HG02840 (cell line): ENCODE data around the gene CACNG4.
"Not testable (repeated sequence)": the region's sequence is repeated elsewhere in the genome, so short reads cannot be mapped to it uniquely, and the experiment has no call there.

Experiments
- ATAC-seq: cut with Tn5 transposase; IDR thresholded peaks from one replicate; pipeline ENCODE4 v1.9.1; 2021; ENCODE audit warnings: mild to moderate bottlenecking, moderate library complexity, moderate number of reproducible peaks; ENCODE audit not compliant: unreplicated experiment, low FRiP score

The CACNG4 gene

DNA sequence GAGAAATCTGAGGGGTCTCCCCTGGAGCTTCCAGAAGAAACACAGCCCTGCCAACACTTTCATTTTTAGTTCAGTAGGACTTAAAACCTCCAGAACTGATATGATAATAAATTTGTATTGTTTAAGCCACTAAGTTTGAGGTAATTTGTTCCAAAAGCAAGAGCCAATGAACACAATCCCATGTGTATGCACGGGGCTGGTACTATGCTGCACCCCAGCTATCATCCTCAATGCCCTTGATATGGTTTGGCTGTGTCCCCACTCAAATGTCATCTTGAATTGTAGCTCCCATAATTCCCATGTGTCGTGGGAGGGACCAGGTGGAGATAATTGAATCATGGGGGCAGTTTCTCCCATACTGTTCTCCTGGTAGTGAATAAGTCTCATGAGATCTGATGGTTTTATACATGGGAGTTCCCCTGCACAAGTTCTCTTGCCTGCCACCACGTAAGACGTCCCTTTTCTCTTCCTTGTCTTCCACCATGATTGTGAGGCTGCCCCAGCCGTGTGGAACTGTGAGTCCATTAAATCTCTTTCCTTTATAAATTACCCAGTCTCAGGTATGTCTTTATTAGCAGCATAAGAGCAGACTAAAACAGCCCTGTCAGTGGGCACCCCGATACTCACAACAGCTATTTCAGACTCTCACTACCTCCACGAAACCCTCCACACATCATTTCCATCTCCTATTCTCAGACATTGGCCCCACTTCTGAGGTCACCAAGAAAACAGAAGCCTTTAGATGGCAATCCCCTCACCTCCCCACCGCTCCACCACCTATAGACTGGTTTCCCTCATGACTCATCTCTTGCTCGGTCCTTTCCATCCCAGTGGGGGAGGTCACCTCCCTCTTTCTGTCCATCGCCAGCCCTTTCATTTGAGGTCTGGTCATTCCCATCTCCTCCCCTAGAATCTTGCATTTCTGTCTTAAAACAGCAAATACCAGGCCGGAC is 70.9 kb downstream of the CACNG4 start:
- peak; percentile 71 for ATAC-seq

DNA sequence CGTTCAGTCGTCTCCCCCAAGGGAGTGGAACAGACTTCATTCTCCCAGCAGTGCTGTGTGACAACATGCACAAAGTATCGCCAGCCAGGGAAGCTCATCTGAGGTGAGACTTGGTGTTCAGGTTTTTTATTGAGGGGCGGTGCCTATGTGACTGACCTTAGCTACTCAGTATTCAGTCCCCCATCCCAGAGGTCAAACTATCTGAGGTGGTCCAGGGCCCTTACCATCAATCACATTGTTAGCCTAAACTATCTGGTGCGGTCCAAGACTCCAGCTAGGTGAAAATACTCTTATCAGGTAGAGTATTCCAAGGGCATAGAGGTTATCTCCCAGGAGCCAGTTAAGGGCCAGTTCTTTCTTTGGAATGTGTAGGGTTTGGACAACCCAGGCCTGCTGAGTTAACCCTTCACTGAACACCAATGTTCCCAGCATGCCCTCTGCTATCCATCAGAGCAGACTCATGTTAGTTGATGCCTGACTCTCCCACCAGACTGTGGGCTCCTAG is 74.4 kb downstream of the CACNG4 start:
- ATAC-seq, result no peak

DNA sequence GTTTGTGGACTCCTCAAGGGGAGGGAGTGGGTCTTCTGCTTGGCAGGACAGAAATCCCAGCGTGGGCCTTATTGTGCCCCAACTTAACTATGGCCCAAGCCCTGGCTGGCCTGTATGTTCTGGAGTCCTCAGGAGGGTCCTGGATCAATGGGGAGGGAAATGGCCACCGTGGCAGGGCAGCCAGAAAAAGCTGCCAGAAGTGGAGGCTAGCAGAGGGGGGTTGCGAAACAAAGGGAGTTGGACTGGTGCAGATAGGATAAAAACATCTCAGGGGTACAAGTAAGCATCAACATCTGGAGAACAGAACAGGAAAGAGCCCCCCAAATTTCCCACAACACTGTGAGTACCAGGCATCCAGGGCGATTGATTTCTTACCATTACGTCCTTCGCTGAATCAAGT is 76.1 kb downstream of the CACNG4 start:
- ATAC-seq, result no peak

DNA sequence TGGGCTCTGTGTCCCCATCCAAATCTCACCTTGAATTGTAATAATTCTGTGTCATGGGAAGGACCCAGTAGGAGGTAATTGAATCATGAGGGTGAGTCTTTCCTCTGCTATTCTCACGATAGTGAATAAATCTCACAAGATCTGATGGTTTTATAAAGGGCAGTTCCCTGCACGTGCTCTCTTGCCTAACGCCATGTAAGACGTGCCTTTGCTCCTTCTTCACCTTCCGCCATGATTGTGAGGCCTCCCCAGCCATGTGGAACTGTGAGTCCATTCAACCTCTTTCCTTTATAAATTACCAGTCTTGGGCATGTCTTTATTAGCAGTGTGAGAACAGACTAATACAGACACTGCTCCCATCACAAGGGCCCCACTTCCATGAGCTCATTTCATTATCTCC is 76.6 kb downstream of the CACNG4 start:
- not testable (repeated sequence) for ATAC-seq

DNA sequence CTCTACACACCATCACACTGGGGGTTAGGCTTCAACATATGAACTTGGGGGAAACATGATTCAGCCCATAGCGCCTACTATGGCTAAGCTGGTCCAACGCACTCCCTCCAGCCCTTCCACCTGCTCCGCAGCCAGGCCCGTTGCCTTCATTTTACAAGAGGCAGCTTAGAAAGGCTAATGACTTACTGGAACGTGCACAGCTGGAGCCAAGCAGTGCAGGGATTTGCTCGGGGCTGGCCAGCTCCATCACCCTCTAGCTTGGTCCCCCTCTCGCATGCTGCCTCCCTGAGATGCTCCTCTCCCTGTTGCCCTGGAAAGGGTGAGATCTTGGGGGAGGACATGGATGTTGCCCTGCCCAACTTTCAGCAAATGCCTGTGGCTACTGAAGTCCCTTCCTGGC is 77.0 kb downstream of the CACNG4 start:
- no peak for ATAC-seq

DNA sequence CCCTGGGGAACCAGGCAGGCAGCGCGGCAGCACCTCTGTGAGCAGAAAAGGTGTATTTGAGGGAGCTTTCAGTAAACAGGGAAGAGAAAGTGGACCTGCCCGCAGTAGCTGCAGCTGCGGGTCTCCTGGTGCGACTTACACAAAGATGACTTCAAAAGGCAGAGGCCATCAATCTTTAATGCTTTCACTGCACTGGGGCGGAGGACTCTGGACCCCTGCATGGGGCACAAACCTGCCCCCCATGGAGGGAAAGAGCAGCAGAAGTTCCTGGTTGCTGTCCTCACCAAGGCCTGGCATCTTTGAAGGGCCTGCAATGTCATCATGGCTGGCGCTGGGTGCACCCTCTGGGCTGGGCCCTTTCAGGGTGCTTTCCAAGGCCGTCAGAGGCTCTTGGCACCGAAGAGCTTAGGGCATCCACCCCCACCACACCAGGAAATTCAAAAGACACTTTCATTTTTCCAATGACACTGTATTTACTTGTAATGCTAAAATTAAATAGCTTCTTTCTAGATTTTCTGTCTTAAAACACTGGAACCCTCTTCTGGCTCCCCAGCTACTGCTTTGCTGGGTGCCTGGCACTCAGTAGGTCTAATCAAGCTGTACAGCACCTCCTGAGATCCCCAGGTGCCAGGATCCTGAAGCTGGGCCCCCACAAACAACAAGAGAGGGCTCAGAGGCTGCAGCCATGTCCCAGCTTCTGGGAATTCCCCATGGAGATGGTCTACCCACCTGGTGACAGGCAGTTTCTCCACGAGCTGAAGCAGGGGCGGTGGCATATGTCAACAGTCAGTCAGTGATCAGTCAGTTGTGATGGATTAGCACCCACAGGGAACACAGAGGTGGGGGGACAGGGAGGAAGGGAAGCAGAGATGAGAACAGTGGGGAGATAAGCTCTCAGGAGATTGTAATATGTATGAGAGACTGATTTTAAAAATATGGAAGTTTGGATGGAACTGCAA is 77.7 kb downstream of the CACNG4 start:
- no peak for ATAC-seq

DNA sequence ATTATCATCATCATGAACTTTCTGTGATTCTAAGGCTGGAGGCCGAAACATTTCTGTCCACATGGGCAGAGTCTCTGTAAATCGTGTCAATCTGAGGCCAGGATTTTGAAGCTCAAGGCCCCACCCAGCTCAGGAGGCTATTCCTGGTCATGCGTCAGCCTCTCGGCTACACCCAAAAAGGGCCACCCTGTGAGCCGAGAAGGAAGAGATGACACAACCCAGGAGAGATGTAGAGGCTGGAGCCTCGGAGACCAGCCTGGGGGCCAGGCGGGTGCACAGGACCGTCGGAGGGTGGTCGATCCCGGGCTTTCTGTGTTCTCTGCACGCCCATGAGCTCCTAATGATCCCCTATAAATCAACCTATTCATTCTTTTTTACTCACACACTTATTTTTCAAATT is 78.8 kb downstream of the CACNG4 start:
- no peak for ATAC-seq

DNA sequence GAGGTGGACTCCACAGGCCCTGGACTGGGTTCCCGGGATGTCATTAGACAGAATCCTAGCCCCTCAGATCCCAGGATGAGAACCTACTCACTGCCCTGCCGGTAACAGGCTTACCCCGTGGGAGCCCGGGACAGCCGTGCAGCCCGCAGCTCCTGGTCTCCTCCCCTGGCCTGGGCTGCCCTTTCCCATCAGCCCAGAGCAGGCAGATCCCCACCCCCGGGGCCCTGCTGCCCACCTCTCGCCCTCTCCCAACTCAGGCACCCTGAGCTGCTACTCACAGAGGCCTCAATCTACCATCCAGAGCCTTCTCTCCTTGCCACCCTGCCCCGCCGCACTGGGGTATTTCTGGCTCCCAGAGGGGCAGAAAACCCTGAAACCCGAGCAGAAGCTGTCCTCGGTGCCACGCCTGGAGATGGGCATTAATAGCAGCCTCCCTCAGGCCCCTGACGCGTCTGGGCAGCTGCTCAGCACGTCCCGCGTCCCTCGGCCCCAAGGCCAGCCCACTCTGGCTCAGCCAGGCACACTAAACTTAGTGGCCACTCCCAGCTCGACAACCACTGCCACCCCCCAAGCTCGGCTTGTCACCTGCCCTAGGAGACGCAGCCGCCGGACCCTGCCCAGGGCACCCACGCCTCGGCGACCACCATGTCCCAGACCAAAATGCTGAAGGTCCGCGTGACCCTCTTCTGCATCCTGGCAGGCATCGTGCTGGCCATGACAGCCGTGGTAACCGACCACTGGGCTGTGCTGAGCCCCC is 79.7 kb downstream of the CACNG4 start, which contains the start of gene CACNG1:
Gene CACNG1, plus strand, starts transcription at position 539 of the 757 bp plus-strand sequence. Its CDS starts 107 bp downstream, at position 646.
- ATAC-seq, result no peak

DNA sequence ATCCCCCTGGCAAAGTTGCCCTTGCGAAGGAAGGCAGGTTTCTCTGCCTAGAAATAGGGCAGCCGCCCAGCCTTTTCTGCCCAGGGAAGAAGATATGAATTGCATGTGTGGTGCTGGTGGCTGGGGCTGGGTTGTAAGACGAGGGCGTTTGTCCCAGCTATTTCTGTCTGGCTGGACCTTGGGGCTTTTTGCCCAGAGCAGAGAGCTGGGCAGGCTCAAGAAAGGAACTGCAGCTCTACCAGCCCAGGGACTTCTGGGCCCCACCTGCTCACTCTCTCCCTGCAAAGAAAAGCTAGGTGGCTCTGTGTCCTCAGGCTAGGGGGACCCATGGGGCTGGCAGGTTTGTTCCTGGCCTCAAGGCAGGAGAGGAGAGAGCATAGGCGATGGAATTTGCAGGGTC is 80.4 kb downstream of the CACNG4 start:
- ATAC-seq, result no peak

DNA sequence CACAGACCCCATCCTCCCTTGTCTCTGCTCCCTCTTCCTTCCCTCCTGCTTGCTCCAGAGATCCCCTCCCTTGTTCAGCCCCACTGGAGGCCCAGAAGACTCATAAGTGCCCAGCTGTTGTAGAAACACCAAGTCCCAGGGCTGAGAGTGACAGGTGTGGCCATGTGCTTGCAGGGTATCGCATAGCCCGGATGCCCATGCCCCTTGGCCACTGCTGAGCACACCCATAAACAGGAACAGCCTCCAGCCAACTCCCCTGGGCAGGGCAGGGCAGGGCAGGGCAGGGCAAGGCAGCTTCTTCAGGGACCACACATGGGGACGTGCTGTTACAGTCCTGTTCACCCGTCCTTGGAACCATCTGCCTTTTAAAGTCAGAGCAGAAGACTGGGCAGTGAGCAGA is 81.9 kb downstream of the CACNG4 start:
- ATAC-seq, result no peak

DNA sequence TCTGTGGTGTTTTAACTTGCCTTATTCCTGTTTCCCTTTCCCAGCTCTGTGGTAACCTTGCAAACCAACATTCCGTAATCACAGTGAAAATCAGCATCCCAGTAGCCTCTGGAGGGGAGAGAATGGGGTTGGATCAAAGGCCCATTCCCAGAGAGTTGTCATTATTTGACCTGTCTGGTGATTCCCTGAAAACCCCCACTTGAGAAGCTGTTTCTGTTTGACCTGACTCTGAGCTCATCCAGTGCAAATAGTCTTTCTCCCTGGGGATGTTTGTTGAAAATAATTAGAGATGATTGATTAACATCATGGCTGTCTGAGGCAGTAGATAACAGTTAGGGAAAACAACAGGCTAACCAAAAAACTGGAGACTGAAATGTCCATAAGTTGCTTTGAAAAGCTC is 82.9 kb downstream of the CACNG4 start:
- no peak for ATAC-seq

DNA sequence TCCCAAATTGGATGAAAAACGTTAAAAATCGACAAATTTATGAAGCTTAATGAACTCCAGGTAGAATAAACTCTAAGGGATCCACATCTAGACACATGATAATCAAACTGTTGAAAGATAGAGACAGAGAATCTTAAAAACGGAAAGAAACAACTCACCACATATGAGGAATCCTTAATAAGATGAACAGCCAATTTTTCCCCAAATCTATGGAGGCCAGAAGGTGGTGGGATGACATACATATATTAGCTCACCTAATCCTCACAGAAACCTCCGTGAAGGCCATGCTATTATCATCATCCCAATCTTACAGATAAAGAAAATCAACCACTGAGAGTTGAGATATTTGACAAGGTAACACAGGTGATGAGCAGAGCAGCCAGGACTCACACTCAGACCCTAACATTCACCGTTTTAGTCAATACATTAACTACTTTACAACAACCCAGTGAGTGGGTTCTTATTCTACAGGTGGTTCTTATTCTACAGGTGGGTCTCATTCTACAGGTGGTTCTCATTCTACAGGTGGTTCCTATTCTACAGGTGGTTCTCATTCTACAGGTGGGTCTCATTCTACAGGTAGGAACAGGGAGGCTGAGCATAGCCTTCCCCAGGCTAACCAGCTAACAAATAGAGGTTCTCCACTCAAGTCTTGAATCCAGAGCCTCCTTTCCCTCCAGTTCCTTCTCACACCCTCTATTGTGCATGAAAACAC is 84.7 kb downstream of the CACNG4 start:
- ATAC-seq, result no peak

DNA sequence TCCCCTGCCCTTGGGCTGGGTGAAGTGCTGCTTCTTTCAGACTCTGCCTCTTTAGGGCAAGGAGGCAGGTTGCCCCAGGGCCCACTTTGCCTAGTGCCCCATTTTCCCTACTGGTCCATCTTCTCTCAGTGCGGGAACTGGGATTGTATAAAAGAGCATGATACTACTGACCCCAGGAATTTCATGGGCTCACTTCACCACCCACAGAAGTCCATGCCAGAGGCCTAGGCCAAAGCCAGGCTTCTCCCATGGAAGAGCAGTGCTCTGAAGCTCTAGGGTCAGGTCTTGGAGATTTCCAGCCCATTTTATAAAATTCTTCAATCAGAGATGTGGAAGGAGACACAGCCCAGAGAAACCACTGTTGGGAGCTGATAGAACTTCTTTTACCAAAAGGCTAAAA is 85.6 kb downstream of the CACNG4 start:
- ATAC-seq, result no peak

DNA sequence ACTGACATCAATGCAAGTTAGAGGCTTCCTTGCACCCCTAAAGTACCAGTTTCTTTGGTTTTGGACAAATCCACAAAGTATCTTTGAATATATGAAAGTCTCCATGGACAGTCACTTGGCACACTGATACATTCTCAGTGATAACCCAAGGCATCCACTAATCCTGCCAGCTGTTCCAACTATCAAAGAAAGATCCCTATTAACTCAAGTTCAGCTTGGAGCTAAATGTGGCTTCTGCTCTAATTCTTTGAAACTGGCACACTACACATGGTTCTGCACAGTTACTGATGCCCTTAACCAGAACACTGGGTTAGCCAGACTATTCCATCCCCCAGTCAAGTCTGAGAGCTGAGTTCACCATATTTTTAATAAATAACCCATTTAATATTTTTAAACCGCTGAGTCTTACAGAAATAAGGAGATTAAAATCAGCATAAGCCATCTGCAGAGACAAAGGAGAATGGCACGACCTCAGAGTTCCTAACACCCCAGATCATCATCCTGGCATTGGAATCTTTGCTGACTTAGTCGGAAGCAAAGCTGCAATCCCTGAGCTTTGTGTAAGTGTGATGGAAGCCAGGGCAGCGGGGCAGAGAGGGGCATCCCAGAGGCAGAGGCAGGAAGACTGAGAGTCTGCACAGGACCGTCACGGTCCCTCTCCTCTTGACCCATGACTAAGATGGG is 86.1 kb downstream of the CACNG4 start:
- no peak for ATAC-seq

DNA sequence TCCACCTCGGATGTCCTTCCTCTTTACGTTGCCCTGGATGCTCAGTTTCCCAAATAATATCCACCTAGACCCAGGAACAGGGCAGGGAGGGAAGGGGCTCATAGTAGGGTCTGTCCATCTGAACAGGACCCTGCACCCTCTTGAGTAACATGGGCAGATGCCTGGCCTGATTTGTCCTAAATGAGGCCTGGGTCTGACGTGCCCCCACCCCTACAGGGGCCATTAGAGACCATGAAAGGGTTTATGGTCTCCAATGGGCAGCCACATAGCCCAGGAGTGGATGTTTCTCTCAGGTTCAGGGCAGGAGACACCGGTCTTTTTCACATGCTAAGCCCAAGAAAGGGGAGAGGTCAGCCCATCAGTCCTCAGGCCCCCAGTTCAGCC is 86.6 kb downstream of the CACNG4 start:
- ATAC-seq, result no peak

DNA sequence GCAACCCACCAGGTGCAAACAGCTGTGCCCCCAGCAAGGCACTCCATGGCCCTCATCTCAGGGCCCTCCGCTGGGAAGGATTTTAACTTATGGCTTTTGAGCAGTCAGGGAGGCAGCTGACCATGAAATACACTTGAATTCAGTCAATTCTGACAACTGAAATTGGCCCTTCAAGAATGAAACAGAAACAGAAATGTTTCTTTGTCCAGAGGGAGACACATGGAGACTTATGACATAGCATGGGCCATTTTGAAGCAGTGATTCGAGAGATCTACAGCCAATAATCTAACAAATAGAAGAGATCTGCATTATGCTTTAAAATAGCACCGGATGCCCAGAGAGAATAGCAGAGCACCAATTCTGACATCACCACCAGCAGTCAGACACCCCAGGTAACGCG is 87.3 kb downstream of the CACNG4 start:
- no peak for ATAC-seq

DNA sequence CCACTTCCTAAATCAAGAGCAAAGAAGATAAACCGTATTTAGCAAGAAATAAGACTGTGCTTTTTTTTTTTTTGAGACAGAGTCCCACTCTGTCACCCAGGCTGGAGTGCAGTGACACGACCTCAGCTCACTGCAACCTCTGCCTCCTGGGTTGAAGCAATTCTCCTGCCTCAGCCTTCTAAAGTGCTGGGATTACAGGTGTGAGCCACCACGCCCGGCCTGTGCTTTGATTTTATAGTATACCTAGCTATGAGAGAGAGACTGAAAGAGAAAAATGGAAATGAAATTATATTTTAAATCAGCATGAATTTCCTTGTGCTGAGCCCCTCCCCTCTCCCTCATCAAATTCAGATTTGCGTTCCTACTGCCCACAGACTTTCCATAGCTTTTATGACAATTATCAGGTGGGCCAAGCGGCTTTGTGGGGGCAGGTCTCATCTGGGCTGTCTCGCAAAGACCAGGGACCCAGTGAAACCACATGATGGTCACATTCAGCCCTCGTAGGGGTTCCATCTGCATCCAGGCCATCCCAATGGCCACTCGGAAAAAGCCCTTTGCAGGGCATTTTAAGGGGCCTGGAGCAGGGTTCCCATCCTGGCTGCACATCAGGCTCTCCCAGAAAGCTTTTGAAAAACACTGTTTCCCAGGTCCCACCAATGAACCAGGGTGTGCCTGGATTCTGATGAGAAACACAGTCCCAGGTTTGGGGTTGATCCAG is 88.4 kb downstream of the CACNG4 start:
- no peak for ATAC-seq

DNA sequence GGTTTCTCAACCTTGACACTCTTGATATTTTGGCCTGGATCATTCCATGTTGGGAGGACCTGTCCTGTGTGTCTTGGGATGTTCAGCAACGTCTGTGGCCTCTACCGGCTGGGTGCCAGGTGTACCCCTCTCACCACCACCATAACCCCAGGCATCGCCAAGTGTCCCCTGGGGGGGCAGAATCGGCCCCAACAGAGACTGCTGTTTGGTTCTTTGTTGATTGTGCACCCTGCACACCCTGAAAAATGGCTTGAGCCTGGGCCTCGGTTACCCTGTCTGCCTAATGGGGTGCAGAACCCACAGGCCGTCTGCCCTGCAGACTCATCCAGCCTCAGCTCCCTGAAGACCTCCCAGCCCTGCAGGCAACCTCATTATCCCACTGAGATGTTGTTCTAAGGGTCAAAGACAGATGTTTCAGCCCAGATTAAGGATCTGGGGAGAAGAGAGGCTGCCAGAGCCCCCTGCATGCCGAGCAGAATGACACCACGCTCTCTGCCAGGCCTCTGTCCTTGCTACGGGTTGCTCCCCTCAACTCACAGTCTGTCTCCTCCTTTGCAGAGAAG is 89.0 kb downstream of the CACNG4 start:
- no peak for ATAC-seq
